ENCODE results near the gene MCMBP.

- TF ChIP-seq POLR2A (IDR thresholded peaks at IDR 0.05; ENCODE audit: low read length) (no peak), HDAC2 (IDR thresholded peaks at IDR 0.05) (no peak), EP300 (IDR thresholded peaks at IDR 0.05) (no peak), CTCF (IDR thresholded peaks at IDR 0.05) (no peak), SREBF2 (IDR thresholded peaks at IDR 0.05) (no peak), ZC3H11A (IDR thresholded peaks at IDR 0.05) (no peak)
Observed at GRCh38 chr10:119852277-119852676, 20.4 kb downstream of the MCMBP start.
